Brain microvascular endothelial cell (primary cell): ENCODE measurements around the gene WNK1.

Source experiments
- DNase-seq: peaks from one replicate; pipeline ENCODE4 v3.0.0-alpha.2; 2020
- H3K27ac ChIP-seq: fragments of 250-450 bp; sonication (Bioruptor Pico); 2 replicates; pipeline ENCODE4 v1.5.1; 2020; ENCODE audit warnings: mild to moderate bottlenecking, moderate library complexity
- H3K27me3 ChIP-seq: fragments of 250-450 bp; sonication (Bioruptor Pico); replicated peaks from 2 replicates; pipeline ENCODE4 v1.5.1; 2020; ENCODE audit warnings: mild to moderate bottlenecking
- H3K36me3 ChIP-seq: fragments of 250-450 bp; sonication (Bioruptor Pico); replicated peaks from 2 replicates; pipeline ENCODE4 v1.5.1; 2020; ENCODE audit warnings: mild to moderate bottlenecking
- H3K4me3 ChIP-seq: 2 replicates; pipeline ENCODE4 v1.5.1; 2011; ENCODE audit warnings: low read depth, mild to moderate bottlenecking, control low read depth, low read length, moderate library complexity
- CTCF ChIP-seq: IDR thresholded peaks from 2 replicates; pipeline ENCODE4 v1.5.1; 2011; ENCODE audit warnings: low read depth, mild to moderate bottlenecking, moderate library complexity, low read length, control low read depth, inconsistent platforms; ENCODE audit errors: missing control alignments
- in situ Hi-C: cut with HindIII; loops from 2 replicates; pipeline ENCODE4 v1.10.0; 2017; ENCODE audit warnings: low sequenced_read_pairs, low pct_ligation_motif_present

Gene WNK1

GRCh38 chr12:880656-881055, 128.3 kb downstream of the WNK1 start:
- peaks cover 64% of the 10 kb centered on the region for H3K36me3 ChIP-seq
- no peak for DNase-seq
- no peak overlapping the region for H3K27ac ChIP-seq
- no peak for TF ChIP-seq CTCF
- H3K4me3 ChIP-seq = no peak overlapping the region
- in situ Hi-C loops = no loop called here
- no peaks in the 10 kb centered on the region for H3K27me3 ChIP-seq

- no peak for DNase-seq
- Histone ChIP-seq H3K36me3 (peaks cover 93% of the 10 kb centered on the region), H3K27me3 (no peaks in the 10 kb centered on the region), H3K27ac (no peak overlapping the region), H3K4me3 (no peak overlapping the region)
- in situ Hi-C loops = no loop called here
- TF ChIP-seq CTCF = no peak
Measured at GRCh38 chr12:884746-885414, 132.5 kb downstream of the WNK1 start.

DNA sequence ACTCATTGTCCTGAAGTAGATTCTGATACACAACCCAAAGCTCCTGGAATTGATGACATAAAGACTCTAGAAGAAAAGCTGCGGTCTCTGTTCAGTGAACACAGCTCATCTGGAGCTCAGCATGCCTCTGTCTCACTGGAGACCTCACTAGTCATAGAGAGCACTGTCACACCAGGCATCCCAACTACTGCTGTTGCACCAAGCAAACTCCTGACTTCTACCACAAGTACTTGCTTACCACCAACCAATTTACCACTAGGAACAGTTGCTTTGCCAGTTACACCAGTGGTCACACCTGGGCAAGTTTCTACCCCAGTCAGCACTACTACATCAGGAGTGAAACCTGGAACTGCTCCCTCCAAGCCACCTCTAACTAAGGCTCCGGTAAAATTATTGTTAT, 133.3 kb downstream of the WNK1 start:
- in situ Hi-C loops = no loop called here
- H3K27ac ChIP-seq = no peak overlapping the region
- no peak for TF ChIP-seq CTCF

GRCh38 chr12:886206-886605, 133.8 kb downstream of the WNK1 start:
- H3K27me3 ChIP-seq = no peaks in the 10 kb centered on the region
- peaks cover 92% of the 10 kb centered on the region for H3K36me3 ChIP-seq
- TF ChIP-seq CTCF = no peak
- H3K27ac ChIP-seq = no peak overlapping the region
- no peak for DNase-seq
- no peak overlapping the region for H3K4me3 ChIP-seq
- in situ Hi-C loops = no loop called here

More for the DNA sequence above, 133.3 kb downstream of the WNK1 start:
- no peak overlapping the region for H3K4me3 ChIP-seq
- H3K36me3 ChIP-seq = peaks cover 93% of the 10 kb centered on the region
- H3K27me3 ChIP-seq = no peaks in the 10 kb centered on the region
- no peak for DNase-seq

DNA sequence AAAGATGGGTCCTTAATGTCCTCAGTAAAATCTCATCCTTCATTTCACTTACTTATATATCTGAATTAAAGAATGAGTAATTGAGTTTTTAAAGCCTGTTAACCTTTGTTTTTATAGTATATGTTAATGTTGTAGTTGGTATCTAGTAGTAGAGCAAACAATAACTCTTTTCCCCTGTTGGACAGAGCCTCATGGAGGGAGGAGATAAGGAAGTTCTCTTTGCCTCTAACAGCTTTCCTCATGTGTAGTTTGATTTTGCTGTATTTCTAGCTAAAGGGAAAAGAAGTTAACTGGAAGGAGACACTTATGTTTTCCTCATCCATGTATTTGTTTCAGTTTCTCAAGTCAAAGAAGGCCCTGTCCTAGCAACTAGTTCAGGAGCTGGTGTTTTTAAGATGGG, 141.8 kb downstream of the WNK1 start:
- no peak for DNase-seq
- Histone ChIP-seq H3K36me3 (peaks cover 51% of the 10 kb centered on the region), H3K27ac (no peak overlapping the region), H3K4me3 (no peak overlapping the region), H3K27me3 (no peaks in the 10 kb centered on the region)
- no peak for TF ChIP-seq CTCF
- in situ Hi-C loops = no loop called here

GRCh38 chr12:896031-896430, 143.7 kb downstream of the WNK1 start:
- Histone ChIP-seq H3K27me3 (no peaks in the 10 kb centered on the region), H3K27ac (no peak overlapping the region), H3K36me3 (peaks cover 42% of the 10 kb centered on the region), H3K4me3 (no peak overlapping the region)
- TF ChIP-seq CTCF = no peak
- in situ Hi-C loops = no loop called here
- no peak for DNase-seq
